BLaER1 (cell line): ENCODE measurements around the gene KCNQ1OT1.
"Not testable (repeated sequence)": the region's sequence is repeated elsewhere in the genome, so short reads cannot be mapped to it uniquely, and the experiment has no call there.

Source experiments
- H3K27ac ChIP-seq: shearing (Covaris generic); formaldehyde crosslinking; 2 replicates; pipeline ENCODE4 v1.8.1; 2022
- H3K27me3 ChIP-seq: shearing (Covaris generic); formaldehyde crosslinking; 2 replicates; pipeline ENCODE4 v1.8.1; 2022
- H3K36me3 ChIP-seq: shearing (Covaris generic); formaldehyde crosslinking; 2 replicates; pipeline ENCODE4 v1.8.1; 2022
- H3K4me1 ChIP-seq: shearing (Covaris generic); formaldehyde crosslinking; 2 replicates; pipeline ENCODE4 v1.8.1; 2022
- H3K4me2 ChIP-seq: shearing (Covaris generic); formaldehyde crosslinking; 2 replicates; pipeline ENCODE4 v1.8.1; 2022
- H3K4me3 ChIP-seq: shearing (Covaris generic); formaldehyde crosslinking; 2 replicates; pipeline ENCODE4 v1.8.1; 2022
- H3K9ac ChIP-seq: shearing (Covaris generic); formaldehyde crosslinking; 2 replicates; pipeline ENCODE4 v1.8.1; 2022
- H3K9me3 ChIP-seq: shearing (Covaris generic); formaldehyde crosslinking; 2 replicates; pipeline ENCODE4 v1.8.1; 2022
- H4K20me1 ChIP-seq: shearing (Covaris generic); formaldehyde crosslinking; 2 replicates; pipeline ENCODE4 v1.8.1; 2022
- Cebpa-rat ChIP-seq: shearing (Covaris generic); IDR thresholded peaks from 2 replicates; pipeline ENCODE4 v1.8.1; 2022

KCNQ1OT1 gene

GRCh38 chr11:2647953-2648352, 51.8 kb downstream of the KCNQ1OT1 start:
- Histone ChIP-seq H3K4me1 (no peaks in the 10 kb centered on the region), H3K9me3 (peaks cover 100% of the 10 kb centered on the region), H3K4me3 (no peak overlapping the region), H4K20me1 (no peaks in the 10 kb centered on the region), H3K4me2 (no peak overlapping the region), H3K9ac (no peak overlapping the region), H3K27ac (no peak overlapping the region), H3K27me3 (no peaks in the 10 kb centered on the region), H3K36me3 (peaks cover 46% of the 10 kb centered on the region)
- TF ChIP-seq Cebpa-rat, result no peak

GRCh38 chr11:2647167-2647566, 52.6 kb downstream of the KCNQ1OT1 start:
- no peak overlapping the region for H3K9ac ChIP-seq
- no peak for TF ChIP-seq Cebpa-rat
- no peaks in the 10 kb centered on the region for H4K20me1 ChIP-seq
- H3K4me1 ChIP-seq, result no peaks in the 10 kb centered on the region
- H3K27me3 ChIP-seq, result no peaks in the 10 kb centered on the region
- no peak overlapping the region for H3K4me3 ChIP-seq
- H3K4me2 ChIP-seq, result no peak overlapping the region
- no peak overlapping the region for H3K27ac ChIP-seq
- peaks cover 95% of the 10 kb centered on the region for H3K9me3 ChIP-seq
- H3K36me3 ChIP-seq, result peaks cover 38% of the 10 kb centered on the region

- Histone ChIP-seq H3K4me2 (no peak overlapping the region), H3K4me1 (no peaks in the 10 kb centered on the region), H3K36me3 (peaks cover 24% of the 10 kb centered on the region), H3K27me3 (no peaks in the 10 kb centered on the region), H3K9ac (no peak overlapping the region), H3K9me3 (peaks cover 95% of the 10 kb centered on the region), H3K4me3 (no peak overlapping the region), H4K20me1 (no peaks in the 10 kb centered on the region), H3K27ac (no peak overlapping the region)
- TF ChIP-seq Cebpa-rat, result no peak
Observed at GRCh38 chr11:2645779-2646118, 54.0 kb downstream of the KCNQ1OT1 start.

- H3K4me3 ChIP-seq, result no peak overlapping the region
- no peak for TF ChIP-seq Cebpa-rat
- H3K27ac ChIP-seq, result no peak overlapping the region
- no peak overlapping the region for H3K4me2 ChIP-seq
- no peaks in the 10 kb centered on the region for H4K20me1 ChIP-seq
- peaks cover 95% of the 10 kb centered on the region for H3K9me3 ChIP-seq
- no peaks in the 10 kb centered on the region for H3K27me3 ChIP-seq
- H3K4me1 ChIP-seq, result no peaks in the 10 kb centered on the region
- no peak overlapping the region for H3K9ac ChIP-seq
- H3K36me3 ChIP-seq, result peaks cover 23% of the 10 kb centered on the region
Observed at GRCh38 chr11:2644844-2645778, 54.7 kb downstream of the KCNQ1OT1 start.

GRCh38 chr11:2643746-2644145, 56.0 kb downstream of the KCNQ1OT1 start:
- Histone ChIP-seq H4K20me1 (no peaks in the 10 kb centered on the region), H3K4me1 (no peaks in the 10 kb centered on the region), H3K36me3 (peaks cover 31% of the 10 kb centered on the region), H3K9me3 (peaks cover 95% of the 10 kb centered on the region), H3K27ac (no peak overlapping the region), H3K4me2 (no peak overlapping the region), H3K4me3 (no peak overlapping the region), H3K27me3 (no peaks in the 10 kb centered on the region), H3K9ac (no peak overlapping the region)
- TF ChIP-seq Cebpa-rat, result no peak

DNA sequence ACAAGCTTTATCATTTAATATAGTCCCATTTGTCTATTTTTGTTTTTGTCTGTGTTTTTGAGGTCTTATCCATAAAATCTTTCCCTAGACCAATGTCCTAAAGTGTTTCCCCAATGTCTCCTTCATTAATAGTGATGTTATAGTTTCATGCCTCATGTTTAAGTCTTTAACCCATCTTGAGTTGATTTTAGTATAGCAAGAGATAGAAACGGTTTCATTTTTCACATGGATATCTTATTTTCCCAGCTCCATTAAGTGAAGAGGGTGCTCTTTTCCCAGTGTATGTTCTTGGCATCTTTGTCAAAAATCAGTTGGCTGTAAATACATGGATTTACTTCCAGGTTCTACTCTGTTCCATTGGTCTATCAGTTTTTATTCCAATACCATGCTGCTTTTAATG, 58.2 kb downstream of the KCNQ1OT1 start:
- Histone ChIP-seq H3K9me3 (peaks cover 89% of the 10 kb centered on the region), H3K27me3 (no peaks in the 10 kb centered on the region), H3K27ac (no peak overlapping the region), H3K4me3 (no peak overlapping the region), H3K4me1 (no peaks in the 10 kb centered on the region), H3K9ac (no peak overlapping the region), H3K36me3 (peaks cover 31% of the 10 kb centered on the region), H3K4me2 (no peak overlapping the region), H4K20me1 (no peaks in the 10 kb centered on the region)
- TF ChIP-seq Cebpa-rat, result no peak

DNA sequence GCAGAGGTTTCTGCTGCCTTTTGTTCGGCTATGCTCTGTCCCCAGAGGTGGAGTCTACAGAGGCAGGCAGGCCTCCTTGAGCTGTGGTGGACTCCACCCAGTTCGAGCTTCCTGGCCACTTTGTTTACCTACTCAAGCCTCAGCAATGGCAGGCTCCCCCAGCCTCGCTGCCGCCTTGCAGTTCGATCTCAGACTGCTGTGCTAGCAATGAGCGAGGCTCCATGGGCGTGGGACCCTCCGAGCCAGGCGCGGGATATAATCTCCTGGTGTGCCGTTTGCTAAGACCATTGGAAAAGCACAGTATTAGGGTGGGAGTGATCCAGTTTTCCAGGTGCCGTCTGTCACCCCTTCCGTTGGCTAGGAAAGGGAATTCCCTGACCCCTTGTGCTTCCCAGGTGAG, 60.0 kb downstream of the KCNQ1OT1 start:
- not testable (repeated sequence) for H3K9ac ChIP-seq, H3K4me1 ChIP-seq, H3K27me3 ChIP-seq, H3K27ac ChIP-seq, H3K4me2 ChIP-seq, H3K4me3 ChIP-seq, H4K20me1 ChIP-seq
- H3K9me3 ChIP-seq, result peaks cover 72% of the 10 kb centered on the region
- H3K36me3 ChIP-seq, result peaks cover 14% of the 10 kb centered on the region

- TF ChIP-seq Cebpa-rat, result no peak
- Histone ChIP-seq H3K4me1 (no peaks in the 10 kb centered on the region), H3K27ac (no peak overlapping the region), H3K9me3 (peaks cover 51% of the 10 kb centered on the region), H3K4me3 (no peak overlapping the region), H3K4me2 (no peak overlapping the region), H3K36me3 (no peaks in the 10 kb centered on the region), H3K9ac (no peak overlapping the region), H3K27me3 (no peaks in the 10 kb centered on the region), H4K20me1 (no peaks in the 10 kb centered on the region)
Observed at GRCh38 chr11:2631161-2631560, 68.6 kb downstream of the KCNQ1OT1 start.

DNA sequence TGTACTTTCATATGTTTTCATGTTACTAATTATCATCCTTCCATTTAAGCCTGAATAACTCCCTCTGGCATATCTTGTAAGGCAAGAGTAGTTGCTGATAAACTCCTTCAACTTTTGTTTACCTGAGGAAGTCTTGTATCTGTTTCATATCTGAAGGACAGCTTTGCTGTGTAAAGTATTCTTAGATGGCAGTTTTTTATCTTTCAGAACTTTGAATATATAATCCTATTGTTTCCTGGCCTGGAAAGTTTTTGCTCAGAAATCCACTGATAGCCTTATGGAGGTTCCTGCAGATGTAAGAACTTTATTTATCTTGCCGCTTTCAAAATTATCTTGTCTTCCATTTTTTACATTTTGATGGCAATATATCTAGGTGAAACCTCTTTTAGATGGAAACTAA, 69.1 kb downstream of the KCNQ1OT1 start:
- no peak overlapping the region for H3K27ac ChIP-seq
- H3K9ac ChIP-seq, result no peak overlapping the region
- H3K4me3 ChIP-seq, result no peak overlapping the region
- no peak overlapping the region for H3K4me2 ChIP-seq
- TF ChIP-seq Cebpa-rat, result no peak
- H3K4me1 ChIP-seq, result no peaks in the 10 kb centered on the region
- no peaks in the 10 kb centered on the region for H3K36me3 ChIP-seq
- no peaks in the 10 kb centered on the region for H4K20me1 ChIP-seq
- peaks cover 51% of the 10 kb centered on the region for H3K9me3 ChIP-seq
- no peaks in the 10 kb centered on the region for H3K27me3 ChIP-seq

GRCh38 chr11:2625183-2625582, 74.6 kb downstream of the KCNQ1OT1 start:
- Histone ChIP-seq H3K27me3 (no peaks in the 10 kb centered on the region), H3K4me3 (no peak overlapping the region), H3K4me2 (no peak overlapping the region), H3K9me3 (peaks cover 18% of the 10 kb centered on the region), H4K20me1 (no peaks in the 10 kb centered on the region), H3K9ac (no peak overlapping the region), H3K4me1 (no peaks in the 10 kb centered on the region), H3K36me3 (no peaks in the 10 kb centered on the region), H3K27ac (no peak overlapping the region)
- no peak for TF ChIP-seq Cebpa-rat
